Epithelial cell of esophagus (primary cell): Measurements from ENCODE around the gene NEK10.

Source experiments
- DNase-seq: peaks from one replicate; pipeline ENCODE4 v3.0.0; 2010; ENCODE audit warnings: low read depth
- H3K4me3 ChIP-seq: 2 replicates; pipeline ENCODE4 v1.5.1; 2011; ENCODE audit warnings: mild to moderate bottlenecking, low read length, control low read depth
- TF ChIP-seq, protein P1 (sequence below): IDR thresholded peaks from 2 replicates; pipeline ENCODE4 v1.5.1; 2011; ENCODE audit warnings: low read depth, mild to moderate bottlenecking, low read length, control low read depth, inconsistent platforms; ENCODE audit not compliant: insufficient read depth; ENCODE audit errors: missing control alignments

Gene NEK10

DNA sequence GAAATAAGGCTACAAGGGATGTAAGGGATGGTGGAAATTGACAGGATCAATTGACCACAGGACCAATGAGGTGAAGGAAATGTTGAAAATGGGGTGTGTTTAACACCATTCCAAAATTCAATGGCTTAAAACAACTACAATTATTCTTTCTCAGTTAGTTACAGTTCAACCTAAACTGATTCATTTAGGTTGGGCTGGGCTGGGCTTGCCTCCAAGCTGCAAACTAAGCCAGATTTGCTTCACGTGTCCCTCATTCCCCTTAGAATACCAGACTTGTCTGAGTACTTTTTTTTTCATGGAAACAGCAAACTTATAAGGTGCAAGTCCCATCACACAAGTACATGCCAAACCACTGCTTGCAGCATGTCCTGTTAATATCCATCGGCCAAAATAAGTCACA is 280.1 kb downstream of the NEK10 start:
- TF ChIP-seq, protein P1, sequence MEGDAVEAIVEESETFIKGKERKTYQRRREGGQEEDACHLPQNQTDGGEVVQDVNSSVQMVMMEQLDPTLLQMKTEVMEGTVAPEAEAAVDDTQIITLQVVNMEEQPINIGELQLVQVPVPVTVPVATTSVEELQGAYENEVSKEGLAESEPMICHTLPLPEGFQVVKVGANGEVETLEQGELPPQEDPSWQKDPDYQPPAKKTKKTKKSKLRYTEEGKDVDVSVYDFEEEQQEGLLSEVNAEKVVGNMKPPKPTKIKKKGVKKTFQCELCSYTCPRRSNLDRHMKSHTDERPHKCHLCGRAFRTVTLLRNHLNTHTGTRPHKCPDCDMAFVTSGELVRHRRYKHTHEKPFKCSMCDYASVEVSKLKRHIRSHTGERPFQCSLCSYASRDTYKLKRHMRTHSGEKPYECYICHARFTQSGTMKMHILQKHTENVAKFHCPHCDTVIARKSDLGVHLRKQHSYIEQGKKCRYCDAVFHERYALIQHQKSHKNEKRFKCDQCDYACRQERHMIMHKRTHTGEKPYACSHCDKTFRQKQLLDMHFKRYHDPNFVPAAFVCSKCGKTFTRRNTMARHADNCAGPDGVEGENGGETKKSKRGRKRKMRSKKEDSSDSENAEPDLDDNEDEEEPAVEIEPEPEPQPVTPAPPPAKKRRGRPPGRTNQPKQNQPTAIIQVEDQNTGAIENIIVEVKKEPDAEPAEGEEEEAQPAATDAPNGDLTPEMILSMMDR: no peak
- H3K4me3 ChIP-seq: no peak overlapping the region
- DNase-seq: peak; percentile 32

DNA sequence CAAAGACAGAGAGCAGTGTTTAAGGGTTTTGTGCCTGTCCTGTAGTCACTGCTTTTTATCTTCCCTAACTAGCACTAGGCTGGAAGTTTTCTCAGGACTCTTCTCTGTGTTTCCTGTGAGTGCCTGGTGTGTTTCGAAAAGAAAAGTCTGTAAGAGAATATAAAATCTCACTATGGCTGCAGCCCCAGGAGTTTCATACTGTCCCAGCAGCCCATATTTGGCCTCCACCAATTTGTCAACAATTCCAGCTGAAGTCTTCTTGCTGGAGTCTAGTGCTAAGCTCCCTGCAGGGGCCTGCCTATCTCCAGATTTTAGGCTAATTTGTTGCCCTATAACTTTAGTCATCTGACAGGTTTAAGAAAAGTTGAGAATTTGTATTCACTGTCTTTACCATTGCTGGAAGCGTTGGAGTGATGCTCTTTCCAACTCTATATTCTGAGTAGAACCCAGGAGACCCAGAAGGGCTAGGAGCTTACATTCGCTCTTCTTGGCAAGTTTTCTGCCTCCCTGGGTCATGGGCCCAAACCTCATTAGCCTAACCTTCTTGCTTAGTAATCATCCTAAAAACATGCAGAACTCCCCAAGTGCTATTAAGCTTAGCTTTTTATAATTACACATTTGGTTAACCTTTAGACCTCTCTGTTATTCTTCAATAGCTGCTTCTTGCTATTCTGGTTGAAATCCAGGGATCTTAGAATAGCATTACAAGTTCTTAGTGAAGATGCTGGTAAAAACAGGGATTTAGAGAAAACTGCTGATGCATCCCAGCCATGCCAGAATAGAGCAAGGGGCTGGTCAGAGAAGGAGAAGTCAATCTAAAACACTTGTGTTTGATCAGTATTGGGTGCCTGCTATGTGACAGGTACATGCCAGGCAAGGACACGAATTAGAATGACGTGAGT is 283.1 kb downstream of the NEK10 start:
- TF ChIP-seq, protein P1: no peak
- no peak for DNase-seq
- H3K4me3 ChIP-seq: no peak overlapping the region

DNA sequence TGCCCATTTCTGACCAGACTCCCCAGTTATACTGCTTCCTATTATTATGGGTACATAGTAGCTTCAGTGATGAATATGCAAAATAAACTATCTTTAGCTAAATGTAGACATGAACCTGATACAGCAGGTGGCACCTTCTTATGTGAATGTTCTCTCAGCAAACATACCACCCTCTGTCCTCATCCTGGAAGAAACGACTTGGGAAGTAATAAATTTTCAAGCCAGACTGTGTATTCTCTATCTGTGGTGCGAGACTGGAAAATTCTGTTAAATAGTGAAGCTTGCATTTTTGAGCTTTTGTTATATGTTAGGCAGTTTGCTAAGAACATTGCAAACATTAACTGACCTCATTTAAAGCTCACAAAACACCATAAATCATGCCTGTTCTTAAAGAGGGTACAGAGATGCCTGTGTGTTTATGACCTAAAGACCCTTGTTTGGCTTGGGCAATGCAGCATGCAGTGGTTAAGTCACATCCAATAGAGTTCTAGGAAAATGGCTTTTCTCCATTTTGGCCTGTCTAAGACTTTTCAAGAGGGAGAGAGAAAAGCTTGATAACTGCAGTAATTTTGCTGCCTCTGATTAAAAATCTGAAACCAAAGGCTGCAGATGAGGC is 287.1 kb downstream of the NEK10 start:
- no peak overlapping the region for H3K4me3 ChIP-seq
- no peak for DNase-seq
- TF ChIP-seq, protein P1: no peak

- DNase-seq: no peak
- H3K4me3 ChIP-seq: no peak overlapping the region
- TF ChIP-seq, protein P1: no peak
Measured at GRCh38 chr3:27081566-27081965, 287.6 kb downstream of the NEK10 start.

GRCh38 chr3:27080258-27080525 is 289.0 kb downstream of the NEK10 start:
- no peak overlapping the region for H3K4me3 ChIP-seq
- TF ChIP-seq, protein P1: no peak
- DNase-seq: no peak

- TF ChIP-seq, protein P1: no peak
Measured at GRCh38 chr3:27079427-27080257, 289.5 kb downstream of the NEK10 start.

More at GRCh38 chr3:27079427-27080257, 289.5 kb downstream of the NEK10 start:
- no peak overlapping the region for H3K4me3 ChIP-seq
- DNase-seq: no peak
